ENCODE data around the gene TCF7. TPM values are rescaled to one million over a fixed set of nuclear protein-coding genes. Genes with fewer than 3 reads are reported as not detected.

Gene TCF7
- total RNA-seq, 4 donors from 2014 or later, result 0.94 to 1.4 (median 1.1) TPM

DNA sequence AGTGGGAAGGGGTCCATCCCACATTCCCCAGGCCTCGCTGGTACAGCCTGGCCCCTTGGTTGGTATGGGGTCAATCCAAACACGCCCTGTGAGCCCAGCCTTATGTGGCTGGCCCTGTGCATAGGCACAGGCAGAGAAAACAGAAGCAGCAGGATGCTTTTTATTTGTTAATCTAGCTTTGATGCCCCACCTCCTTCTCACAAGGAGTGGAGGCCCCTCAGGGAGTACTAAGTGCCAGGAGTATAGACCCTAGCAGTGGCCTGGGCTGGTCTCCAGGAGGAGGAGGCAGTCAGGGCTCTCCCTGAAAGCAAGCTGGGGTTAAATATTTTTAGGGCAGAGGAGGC, 14.6 kb upstream of the TCF7 start:
- H3K4me3 ChIP-seq, result no peak overlapping the region
- H3K27ac ChIP-seq, result no peak overlapping the region
- TF ChIP-seq, protein P1, sequence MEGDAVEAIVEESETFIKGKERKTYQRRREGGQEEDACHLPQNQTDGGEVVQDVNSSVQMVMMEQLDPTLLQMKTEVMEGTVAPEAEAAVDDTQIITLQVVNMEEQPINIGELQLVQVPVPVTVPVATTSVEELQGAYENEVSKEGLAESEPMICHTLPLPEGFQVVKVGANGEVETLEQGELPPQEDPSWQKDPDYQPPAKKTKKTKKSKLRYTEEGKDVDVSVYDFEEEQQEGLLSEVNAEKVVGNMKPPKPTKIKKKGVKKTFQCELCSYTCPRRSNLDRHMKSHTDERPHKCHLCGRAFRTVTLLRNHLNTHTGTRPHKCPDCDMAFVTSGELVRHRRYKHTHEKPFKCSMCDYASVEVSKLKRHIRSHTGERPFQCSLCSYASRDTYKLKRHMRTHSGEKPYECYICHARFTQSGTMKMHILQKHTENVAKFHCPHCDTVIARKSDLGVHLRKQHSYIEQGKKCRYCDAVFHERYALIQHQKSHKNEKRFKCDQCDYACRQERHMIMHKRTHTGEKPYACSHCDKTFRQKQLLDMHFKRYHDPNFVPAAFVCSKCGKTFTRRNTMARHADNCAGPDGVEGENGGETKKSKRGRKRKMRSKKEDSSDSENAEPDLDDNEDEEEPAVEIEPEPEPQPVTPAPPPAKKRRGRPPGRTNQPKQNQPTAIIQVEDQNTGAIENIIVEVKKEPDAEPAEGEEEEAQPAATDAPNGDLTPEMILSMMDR (IDR thresholded peaks at IDR 0.05), result no peak
- TF ChIP-seq POLR2AphosphoS5 (IDR thresholded peaks at IDR 0.05), result no peak
- no peak for TF ChIP-seq POLR2A (IDR thresholded peaks at IDR 0.05)
- TF ChIP-seq EP300 (IDR thresholded peaks at IDR 0.05), result no peak
- peaks cover 0 to 22% (median 0%) of the 10 kb centered on the region in 3 donors for H3K4me1 ChIP-seq
- H3K9me3 ChIP-seq, result no peaks in the 10 kb centered on the region
- H3K36me3 ChIP-seq, result no peaks in the 10 kb centered on the region
- ATAC-seq, result no peak
- WGBS, 2 donors (ENCODE audit: low coverage in 1 of 2), result 80% methylated on average over 1 of the region's 2 CpGs; no CpG with 5 or more reads in 1 of the 2 donors
- H3K27me3 ChIP-seq, result no peaks in the 10 kb centered on the region

DNA sequence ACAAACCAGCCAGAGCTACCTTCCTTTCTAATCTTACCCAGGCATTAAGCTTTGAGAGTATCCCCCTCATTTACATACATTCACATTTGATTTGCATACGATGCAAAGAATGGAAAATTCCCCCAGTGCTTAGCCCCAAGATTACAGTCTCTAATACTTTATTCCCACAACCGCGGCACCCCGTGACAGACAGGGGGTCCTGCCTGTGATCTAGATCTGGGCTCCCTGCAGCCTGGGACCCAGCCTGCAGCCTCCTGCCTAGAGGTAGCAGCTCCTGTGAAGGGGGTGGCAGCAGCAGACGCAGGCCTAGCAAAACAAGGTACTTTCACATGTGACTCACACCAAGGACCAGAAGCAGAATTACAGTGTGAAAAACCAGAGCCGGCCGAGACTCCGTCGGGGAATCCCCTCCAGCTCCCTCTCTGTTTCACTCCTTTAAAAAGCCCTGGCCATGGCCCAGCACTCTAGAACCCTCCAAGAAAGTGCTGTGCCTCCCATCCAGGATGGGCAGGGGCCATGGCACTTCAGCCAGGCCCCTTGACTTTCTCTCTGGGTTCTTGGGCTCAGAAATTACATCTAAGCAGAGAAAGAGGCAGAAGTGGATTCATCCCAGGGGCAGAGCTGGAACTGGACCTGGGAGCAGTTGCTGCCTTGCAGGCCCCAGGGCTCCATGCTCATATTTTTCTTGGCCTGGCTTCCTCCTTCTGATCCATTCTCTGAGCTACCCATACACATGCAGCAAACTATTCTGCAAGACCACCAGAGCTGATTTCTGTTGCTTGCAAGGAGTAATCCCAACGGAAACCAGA, 14.0 kb upstream of the TCF7 start:
- Histone ChIP-seq H3K27me3 (no peaks in the 10 kb centered on the region), H3K36me3 (no peaks in the 10 kb centered on the region), H3K4me3 (no peak overlapping the region), H3K9me3 (no peaks in the 10 kb centered on the region), H3K4me1 (peaks cover 0 to 22% (median 0%) of the 10 kb centered on the region in 3 donors), H3K27ac (peak overlapping the region in 1 of 4 donors; percentile 1)
- WGBS, 2 donors (ENCODE audit: low coverage in 1 of 2), result 57 to 69% methylated on average over 2 to 4 of the region's 10 CpGs
- TF ChIP-seq POLR2AphosphoS5 (IDR thresholded peaks at IDR 0.05) (no peak), EP300 (IDR thresholded peaks at IDR 0.05) (no peak), POLR2A (IDR thresholded peaks at IDR 0.05) (no peak)
- TF ChIP-seq, protein P1 (IDR thresholded peaks at IDR 0.05), result no peak
- no peak for ATAC-seq

DNA sequence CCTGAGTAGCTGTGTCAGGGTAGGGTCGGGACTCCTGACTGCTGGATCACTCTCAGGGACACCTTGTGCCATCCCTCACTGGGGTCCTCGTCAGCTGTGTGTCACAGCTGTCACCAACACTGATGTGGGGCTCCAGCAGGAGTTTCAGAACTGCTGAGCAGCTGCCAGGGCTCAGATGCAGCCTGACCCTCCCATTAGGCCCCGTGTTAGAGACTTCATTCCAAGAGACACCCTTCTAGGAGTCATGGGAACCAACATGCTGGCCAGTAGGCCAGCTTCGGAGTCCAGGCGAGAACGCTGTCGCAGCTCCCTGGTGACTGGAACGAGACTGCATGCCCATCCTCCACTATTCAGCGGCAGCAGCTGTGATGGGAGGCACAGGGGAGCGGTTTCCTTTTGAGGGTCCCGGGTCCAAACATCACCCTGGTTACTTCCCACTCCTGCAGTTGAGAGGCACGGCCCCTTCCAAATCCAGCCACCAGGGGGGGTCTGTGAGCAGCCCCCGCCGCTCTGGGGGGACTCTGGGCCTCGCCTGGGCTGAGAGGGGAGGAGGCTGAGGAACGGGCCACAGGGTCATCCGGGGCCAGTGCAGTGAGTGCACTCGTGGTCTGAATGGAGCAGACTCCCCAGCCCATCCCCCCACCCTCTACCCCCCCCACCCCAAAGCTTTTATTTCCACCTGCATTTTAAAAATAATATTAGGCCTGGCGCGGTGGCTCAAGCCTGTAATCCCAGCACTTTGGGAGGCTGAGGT, 12.6 kb upstream of the TCF7 start:
- H3K4me1 ChIP-seq, result peaks cover 0 to 22% (median 0%) of the 10 kb centered on the region in 3 donors
- no peak overlapping the region for H3K27ac ChIP-seq
- TF ChIP-seq, protein P1 (IDR thresholded peaks at IDR 0.05), result peak in 3 of 4 experiments; percentile 68 to 97 (median 71)
- TF ChIP-seq POLR2AphosphoS5 (IDR thresholded peaks at IDR 0.05) (no peak), EP300 (IDR thresholded peaks at IDR 0.05) (no peak)
- H3K27me3 ChIP-seq, result no peaks in the 10 kb centered on the region
- no peak overlapping the region for H3K4me3 ChIP-seq
- no peaks in the 10 kb centered on the region for H3K9me3 ChIP-seq
- WGBS, 2 donors (ENCODE audit: low coverage in 1 of 2), result 40 to 60% methylated on average over 1 of the region's 20 CpGs
- H3K36me3 ChIP-seq, result no peaks in the 10 kb centered on the region
- peak; percentile 74 for ATAC-seq

DNA sequence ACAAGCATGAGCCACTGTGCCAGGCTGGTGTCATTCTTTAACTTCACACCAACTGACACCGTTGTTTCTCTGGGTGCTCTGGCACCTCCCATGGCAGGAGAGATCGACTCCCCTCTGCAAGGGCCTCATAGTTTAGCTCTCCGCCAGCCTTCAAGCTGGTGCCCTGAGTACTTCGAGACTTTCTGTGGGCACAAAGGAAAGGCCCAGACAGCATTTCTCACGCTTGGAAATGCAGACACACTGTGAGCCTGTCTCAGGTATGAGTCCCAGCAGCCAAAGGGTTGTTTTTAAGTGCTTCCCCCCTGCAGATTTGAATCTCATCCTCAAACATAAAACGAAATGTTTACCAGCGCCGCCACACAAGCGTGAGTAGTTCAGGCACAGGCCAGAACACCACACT, 11.1 kb upstream of the TCF7 start:
- H3K36me3 ChIP-seq, result no peaks in the 10 kb centered on the region
- H3K9me3 ChIP-seq, result no peaks in the 10 kb centered on the region
- H3K4me1 ChIP-seq, result peaks cover 0 to 22% (median 0%) of the 10 kb centered on the region in 3 donors
- H3K27ac ChIP-seq, result no peak overlapping the region
- TF ChIP-seq POLR2A (IDR thresholded peaks at IDR 0.05) (no peak), EP300 (IDR thresholded peaks at IDR 0.05) (no peak), POLR2AphosphoS5 (IDR thresholded peaks at IDR 0.05) (no peak)
- TF ChIP-seq, protein P1 (IDR thresholded peaks at IDR 0.05), result no peak
- 45 to 92% methylated on average over 2 of the region's 9 CpGs for WGBS, 2 donors (ENCODE audit: low coverage in 1 of 2)
- no peak for ATAC-seq
- no peak overlapping the region for H3K4me3 ChIP-seq
- peaks cover under 1% of the 10 kb centered on the region for H3K27me3 ChIP-seq
